Stimulated activated CD4-positive, alpha-beta T cell treated with anti-CD3 and anti-CD28 coated beads, Interleukin-4, amount 100 ng/mL, for 4 hours (primary cell): ENCODE results near the gene RFX8.
"Not testable (repeated sequence)": the region's sequence is repeated elsewhere in the genome, so short reads cannot be mapped to it uniquely, and the experiment has no call there.

Experiments used
- DNase-seq, 2 experiments: peaks; one replicate each; pipeline ENCODE4 v3.0.0-alpha.2; 2020

RFX8 gene

DNA sequence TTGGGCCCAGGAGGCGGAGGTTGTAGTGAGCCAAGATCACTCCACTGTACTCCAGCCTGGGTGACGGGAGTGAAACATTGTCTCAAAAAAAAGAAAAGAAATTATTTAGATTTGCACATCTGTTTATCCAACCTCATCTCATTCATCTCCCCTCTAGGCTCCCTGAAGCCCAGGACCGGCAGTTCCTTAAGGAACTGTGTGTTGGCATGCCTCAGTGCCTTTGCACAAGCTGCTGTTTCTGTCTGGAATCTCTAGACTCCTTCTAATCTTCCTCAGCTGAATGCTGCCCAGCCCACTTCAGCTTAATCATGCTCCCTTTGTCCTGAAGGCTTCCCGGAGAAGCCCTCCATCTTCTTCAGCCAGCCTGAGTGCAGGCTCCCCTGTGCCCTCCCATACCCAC lies 10.9 kb upstream of the RFX8 start:
- no peak for DNase-seq

DNA sequence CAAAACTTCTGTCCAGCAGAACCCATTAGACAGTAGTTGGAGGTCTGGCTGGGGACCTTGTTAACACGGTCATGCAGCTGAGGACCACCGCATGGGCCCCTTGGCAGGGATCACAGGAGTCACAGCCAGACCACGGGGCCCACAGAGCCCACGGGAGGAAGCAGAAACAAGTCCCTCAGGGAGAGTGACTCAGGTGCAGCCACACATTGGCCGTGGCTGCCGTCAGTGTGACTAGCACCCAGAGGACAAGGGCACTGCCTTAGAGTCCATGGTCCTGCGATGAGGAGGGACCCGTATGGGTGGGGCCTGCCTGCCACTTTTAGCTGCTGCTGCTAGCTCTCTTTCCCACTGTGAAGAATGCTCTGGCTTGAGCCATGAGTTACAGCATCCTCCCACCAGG lies 5.9 kb upstream of the RFX8 start:
- no peak for DNase-seq

DNA sequence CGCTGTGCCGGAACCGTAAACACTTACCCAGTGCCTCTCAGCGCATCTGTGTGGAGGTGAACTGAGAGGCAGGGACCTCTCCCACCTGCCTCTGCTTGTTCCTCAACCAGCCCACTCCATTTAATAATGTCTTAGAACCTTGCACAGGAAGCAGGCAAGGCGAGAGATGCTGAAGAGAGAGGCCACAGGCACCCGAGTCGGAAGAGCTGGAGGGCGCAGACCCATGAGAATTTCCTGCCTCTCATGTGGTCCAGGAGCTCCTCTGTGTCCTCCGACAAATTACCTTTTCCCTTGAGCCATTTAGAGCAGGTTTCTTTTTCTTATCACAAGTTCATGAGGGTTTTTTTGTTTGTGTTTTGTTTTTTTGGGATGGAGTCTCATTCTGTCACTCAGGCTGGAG lies 4.9 kb upstream of the RFX8 start:
- DNase-seq, result no peak

DNA sequence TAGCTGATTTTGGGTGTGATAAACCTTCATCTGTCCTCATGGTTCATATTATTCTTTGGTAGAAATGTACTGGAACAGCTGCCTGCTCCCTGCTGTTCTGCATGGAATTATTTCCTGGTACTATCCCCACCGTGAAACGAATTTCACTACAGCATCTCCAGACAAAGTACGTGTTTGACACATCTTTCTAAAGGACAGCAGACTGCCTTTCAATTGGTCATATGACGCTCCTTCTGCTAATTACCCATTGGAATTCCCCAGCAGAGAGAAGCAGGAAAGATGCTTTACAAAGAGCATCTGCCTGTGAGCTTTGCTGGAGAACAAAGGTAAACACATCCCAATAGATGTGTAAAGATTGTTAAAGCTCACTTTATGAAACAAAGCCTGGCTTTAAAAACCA lies 4.4 kb upstream of the RFX8 start:
- DNase-seq, result no peak

DNA sequence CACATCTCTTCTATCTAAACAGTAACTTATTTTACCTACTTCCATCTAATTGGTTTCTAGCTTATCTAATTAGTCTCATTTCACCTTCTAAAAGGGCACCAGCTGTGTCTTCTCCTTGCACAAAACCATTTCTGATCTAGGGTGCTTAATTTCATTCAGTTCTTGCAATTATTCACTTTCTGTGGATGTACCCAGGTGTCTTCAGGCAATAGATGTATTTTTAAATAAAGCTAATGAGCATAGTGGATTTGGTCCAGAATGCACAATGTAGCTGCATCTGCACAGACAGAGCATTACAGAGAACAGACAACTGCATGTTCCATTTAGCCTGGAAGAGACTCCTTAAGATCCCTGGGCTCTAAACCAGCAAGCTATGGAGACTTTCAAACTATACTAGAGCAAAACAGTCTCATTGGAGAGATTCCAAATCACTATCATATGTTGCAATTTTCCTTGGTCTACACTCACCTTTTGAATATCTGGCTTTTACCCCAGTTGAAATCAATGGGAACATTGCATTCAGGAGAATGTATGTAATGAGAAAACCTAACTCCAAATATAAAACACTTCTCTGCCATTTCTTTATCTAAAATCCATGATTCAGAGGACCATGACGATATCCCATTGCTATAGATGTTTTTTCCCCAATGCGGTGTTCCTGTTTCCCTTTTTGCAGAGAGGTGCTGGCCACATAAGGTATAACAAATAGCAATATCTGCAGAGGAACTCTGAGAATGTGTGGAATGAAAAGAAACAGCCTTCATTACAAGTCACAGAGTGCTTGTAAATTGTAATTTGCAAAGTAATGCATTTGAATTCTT lies 3.5 kb upstream of the RFX8 start:
- no peak for DNase-seq

DNA sequence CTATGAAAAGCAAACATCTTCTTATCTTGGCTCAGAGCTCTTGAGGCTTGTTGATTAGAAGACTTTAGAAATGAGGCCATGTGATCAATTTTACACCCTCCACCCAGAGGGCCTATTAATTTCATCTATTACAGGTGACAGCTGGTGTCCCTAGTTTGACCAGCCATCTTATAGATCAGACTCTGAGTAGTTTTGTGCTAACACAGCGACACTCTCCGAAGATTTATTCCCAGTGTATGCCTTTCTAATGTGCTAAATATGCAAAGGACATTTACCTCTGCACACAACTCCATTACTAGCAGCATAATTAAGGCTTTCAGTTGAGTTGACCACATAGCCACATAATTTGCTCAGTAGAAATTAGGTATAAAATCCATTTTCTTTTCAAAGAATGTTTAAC lies 2.6 kb upstream of the RFX8 start:
- DNase-seq, result no peak

DNA sequence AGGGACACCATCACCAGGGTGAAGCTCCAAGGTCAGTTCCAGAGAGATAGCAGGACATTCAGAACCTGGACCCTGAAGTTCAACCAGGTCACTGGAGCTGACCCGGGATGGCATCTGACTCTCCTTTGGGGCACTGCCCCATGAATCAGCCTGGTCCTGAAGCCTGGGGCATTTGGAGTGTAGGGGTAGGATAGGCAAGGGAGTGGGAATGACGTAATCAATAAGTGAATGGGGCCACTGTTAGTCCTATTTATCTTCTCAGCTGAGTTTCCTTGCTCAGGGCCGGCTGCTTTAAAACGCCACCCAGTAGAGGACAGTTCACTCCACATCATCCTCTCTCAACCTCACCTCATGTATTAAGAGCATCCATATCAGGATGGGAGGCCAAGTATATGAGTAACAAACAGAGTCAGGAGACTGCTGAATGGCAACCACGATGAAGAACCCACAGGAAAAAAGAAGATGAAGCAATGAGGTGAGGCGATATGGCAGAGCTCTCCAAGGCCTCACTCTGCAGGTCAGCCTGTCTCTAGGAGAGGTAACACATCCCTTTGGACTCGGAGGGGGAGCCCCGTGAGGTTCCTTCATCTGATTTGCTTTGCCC lies 1.8 kb upstream of the RFX8 start:
- no peak for DNase-seq

DNA sequence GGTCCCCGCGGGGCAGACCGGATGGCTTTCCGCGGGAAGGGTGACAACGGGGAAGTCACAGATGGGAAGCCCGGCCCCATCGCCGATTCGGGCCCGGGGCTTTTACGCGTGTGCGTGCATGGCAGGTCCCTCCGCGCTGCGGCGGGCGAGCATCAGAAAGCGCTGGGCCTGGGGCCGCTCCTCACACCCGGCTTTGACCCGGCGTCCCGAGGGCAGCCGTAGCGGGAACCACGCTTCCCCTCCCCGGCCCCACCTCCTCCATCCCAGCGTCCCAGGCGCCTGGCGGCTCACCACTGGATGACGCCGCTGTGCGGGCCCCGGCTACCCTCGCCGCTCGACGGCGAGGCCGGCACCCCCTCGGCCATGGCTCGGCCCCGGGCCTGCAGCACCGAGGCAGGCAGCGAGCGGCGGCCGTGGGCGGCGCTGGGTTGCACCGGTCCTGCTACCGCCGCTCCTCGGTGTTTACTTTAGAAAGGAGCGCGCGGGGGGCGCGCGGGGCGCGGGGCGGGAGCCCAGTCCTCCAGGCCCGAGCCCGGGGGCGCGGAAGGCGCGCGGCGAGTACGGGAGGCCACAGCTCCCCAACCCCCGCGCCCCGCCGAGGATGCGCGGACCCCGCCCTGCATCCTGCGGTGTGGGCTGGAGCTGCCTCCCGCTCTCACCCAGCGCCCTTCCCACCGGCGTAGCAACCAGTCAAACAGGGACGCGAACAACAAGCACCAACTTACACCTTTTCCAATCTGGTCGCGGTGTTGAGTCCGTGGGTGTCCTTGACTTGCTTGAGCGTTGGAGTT lies 806 bp downstream of the RFX8 start:
- DNase-seq, result peak; percentile 4 to 34

DNA sequence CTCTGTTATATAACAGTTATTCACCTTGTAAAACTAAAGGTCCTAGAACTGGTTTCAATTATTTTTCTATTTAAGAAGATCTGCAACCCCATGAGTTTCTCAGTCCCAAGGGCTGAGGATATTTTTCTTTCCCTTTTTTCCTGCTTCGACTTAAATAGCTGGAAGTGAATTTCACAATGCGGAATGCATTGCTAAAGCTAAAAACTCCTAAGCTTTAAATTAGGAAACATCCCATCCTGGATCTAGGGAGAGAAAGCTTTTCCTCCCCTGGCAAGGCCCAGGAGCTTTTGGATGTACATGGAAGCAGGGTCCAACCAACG lies 1.4 kb downstream of the RFX8 start:
- no peak for DNase-seq

DNA sequence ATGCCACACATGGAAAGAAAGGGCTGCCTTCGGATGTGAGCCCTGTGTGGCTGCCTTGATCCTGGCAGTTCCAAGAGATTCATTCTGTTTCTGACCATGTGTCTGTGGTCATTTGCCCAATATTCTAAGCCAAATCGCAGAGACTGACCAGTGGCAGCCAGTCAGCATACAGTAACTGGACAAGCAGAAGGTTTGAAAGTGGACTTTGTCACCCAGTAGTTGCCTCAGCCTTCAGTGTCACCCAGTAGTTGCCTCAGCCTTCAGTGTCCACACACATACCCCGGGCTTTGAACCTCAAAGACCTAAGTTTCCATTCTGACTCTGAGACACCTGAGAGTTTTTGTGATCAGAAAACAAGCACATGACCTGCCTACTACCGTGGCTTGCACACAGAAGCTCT lies 5.0 kb downstream of the RFX8 start:
- no peak for DNase-seq

DNA sequence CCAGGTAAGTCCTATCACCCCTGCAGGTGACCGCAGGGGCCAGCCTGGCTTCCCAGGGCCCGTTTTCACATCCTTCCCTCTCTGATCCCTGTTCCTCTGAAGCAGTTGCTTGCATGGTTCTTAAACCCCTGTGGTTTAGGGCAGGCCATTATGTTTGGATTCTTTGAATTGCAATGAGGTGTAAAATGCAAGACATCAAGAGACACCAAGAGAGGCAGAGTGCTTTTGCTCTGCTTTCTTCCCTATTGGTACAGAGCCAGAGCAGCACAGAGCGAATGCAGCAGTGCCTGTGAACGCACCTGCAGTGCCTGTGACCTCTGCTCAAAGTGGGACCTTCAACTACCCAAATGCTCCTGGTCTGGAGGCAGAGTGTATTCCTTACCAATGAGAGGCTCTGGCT lies 7.6 kb downstream of the RFX8 start:
- DNase-seq, result no peak

DNA sequence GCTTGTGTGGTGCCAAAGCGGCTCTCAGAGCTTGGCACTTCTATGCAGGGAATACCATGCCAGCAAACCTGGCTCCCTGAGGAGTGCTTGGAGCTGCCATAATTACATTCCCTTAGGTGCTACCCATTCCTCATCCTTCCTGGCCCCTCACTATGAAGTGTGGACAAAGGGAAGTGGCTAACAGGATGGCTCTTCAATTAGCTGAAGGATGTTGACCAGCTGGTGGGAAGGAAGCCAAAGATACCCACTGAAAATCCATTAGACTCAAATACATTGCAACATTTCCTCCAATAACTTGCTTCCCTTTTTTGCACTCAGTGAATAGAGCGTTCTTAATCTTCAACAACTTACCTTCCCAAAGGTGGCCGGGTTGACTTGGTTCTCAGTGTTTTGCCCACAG lies 8.5 kb downstream of the RFX8 start:
- no peak for DNase-seq

DNA sequence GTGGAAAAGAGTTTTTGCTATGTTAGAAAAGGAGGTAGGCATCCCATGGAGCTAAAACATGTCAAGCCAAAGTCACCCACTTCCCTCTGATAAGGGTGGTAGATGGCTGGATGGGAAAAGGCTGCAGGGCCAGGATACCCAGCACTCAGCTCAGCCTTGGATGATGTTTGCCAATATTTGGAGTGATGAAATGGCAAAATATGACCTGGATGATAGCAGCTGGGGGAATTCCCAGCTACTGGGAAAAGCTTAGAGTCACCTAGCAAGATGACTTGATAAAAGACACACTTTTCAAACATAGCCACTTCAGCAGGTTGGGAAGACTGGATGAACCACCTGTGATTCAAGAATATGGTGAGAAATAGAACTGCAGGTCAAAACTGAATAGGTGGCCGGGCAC lies 10.1 kb downstream of the RFX8 start:
- no peak for DNase-seq

DNA sequence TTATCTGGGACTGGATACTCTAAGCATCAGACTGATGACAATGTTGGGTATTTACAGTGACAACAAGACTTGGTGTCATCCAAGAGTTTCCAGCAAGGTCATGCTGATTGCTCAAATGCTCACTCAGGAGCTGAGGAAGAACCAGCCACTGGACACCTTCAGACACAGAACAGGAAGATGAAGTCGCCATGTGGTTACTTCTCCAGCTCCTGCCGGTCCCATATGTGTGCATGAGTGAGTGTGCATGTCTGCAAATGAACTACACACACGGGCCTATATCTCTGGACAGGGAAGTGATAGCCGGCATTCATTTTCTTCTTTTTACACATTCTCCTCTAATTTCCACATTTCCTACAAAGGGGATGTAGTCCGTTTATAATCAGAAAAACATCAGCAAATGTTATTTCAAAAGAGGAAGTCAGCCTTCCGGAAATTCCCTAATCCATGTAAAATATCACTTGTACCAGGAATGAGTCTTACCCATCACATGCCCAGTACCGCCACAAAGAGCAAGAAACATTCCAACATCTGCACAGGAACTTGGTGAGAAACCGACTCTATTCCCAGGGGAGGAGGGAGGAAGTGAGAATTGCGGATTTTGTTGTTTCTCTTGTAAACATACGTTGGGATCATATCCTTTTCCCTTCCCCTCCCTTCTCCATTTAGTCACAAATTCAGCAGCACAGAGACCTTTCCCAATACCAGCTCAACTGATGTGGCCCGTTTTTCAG lies 10.8 kb downstream of the RFX8 start:
- no peak for DNase-seq

DNA sequence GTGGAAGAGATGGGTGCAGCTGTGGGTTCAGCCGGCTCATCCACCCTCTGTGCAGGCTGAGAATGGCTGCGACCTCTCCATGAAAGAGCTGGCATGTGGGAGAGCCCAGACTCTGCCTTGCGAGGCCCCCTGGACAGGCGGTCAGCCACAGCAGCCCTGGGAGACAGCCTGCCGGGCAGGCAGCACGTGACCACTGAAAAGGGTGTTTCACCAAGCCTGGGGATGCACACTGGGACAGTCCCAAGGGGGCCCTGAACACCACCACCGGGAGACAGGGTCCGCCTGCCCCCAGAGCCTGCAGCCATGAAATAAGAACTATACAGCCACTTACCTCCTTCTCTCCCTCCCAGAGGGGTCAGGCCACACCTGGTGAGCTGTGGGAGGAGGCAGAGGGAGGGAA lies 11.5 kb downstream of the RFX8 start:
- DNase-seq, result no peak

DNA sequence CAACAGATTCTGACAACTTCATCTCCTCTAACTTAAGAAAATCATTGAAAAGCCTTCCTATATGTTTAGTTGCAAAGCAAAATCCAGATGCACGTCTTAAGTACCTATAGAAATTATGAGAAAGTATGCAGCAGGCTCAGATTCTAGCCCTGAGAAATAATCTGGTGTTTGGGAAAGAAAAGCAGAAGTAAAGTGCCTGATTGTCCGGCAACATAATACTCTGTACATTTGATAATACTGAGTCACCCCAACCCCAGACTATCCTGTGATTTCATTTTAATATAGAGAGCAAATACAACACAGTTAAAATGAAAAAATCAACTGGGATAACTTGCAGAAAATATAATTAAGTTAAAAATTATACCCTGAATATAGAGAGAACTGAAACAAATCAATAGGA lies 13.5 kb downstream of the RFX8 start:
- DNase-seq, result no peak

DNA sequence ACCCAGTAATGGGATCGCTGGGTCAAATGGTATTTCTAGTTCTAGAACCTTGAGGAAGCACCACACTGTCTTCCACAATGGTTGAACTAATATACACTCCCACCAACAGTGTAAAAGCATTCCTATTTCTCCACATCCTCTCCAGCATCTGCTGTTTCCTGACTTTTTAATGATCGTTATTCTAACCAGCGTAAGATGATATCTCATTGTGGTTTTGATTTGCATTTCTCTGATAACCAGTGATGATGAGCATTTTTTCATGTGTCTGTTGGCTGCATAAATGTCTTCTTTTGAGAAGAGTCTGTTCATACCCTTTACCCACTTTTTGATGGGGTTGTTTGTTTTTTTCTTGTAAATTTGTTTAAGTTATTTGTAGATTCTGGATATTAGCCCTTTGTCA lies 20.5 kb downstream of the RFX8 start:
- not testable (repeated sequence) for DNase-seq

DNA sequence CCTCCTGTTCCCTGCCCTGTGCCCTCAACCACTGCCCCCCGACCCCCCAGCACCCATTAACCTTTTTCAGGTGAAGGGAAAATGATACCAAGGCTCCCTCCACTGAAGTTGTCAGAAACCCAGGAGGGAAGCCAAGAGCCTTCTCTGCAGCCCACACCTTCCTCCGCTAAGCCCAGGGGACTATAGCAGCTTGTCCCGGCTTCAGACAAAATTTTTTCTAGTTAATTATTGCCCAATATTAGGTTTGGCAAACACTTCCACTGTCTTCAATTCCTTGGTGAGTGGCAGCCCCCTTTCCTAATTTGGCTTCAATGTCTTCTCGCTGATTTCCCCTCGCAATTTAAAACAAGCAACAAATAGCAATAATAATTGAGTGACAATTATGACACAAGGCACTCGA lies 23.9 kb downstream of the RFX8 start:
- DNase-seq, result no peak

DNA sequence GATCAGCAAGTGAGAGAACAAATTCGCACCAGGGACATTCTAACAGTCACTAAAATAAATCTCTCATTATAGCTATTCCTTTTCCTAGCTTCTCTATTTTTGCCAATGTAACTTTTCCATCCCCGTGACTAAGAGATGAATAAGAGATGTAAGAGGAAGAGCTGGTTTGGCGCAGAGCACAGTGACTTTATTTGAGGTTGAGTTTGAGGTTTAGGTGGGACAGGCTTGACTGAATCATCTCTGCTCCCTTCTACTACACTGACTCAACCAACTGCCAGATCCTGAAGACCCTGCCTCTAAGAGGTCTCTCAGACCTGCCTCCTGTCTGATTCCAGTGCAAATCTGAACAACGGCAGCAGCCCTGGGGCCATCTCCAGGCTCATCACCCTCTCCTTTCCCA lies 28.0 kb downstream of the RFX8 start:
- DNase-seq, result no peak

DNA sequence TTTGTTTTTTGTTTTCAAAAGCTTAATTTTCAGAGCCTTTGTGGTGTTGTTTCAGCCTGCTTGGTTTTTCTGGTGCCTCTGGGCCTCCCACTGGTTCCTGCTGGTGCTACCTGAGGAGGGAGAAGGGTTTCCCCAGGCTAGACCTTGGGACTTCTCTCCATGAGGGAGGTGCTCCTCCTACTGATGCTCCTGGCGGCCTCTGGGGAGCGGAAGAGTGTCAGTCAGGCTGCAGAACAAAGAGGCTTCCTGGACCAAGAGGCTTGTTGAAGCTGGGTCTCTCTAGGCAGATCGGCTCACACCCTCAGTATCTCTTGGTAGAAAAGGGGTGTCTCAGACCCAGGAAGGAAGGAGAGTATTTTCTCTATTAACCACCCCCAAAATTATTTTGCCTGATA lies 32.2 kb downstream of the RFX8 start:
- no peak for DNase-seq

DNA sequence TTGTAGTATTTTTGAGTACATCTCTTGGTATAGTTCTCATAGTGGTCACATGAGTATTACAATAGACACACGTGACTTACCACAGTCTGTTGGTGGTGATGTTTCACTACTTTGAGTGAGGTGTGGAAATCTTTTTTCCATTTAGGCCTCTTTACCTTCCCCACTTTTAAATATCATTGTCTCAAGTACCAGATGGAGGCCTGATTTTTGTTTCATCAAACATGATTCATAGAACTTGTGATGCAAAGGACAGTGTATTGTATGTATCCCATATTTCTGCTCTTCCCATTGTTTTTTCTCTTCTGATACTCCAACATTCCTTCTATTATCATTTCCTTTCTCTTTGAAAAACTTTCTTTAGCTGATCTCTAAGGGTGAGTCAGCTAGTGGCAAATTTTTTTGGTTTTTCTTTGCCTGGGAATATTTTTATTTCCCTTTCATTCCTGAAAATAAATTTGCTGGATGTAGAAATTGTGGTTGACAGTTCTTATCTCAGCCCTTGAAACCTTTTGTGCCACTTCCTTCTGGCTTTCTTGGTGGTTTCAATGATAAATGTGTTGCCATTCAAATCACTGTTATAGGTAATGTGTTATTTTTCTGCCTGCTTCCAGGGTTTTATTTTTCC lies 32.8 kb downstream of the RFX8 start:
- DNase-seq, result no peak

DNA sequence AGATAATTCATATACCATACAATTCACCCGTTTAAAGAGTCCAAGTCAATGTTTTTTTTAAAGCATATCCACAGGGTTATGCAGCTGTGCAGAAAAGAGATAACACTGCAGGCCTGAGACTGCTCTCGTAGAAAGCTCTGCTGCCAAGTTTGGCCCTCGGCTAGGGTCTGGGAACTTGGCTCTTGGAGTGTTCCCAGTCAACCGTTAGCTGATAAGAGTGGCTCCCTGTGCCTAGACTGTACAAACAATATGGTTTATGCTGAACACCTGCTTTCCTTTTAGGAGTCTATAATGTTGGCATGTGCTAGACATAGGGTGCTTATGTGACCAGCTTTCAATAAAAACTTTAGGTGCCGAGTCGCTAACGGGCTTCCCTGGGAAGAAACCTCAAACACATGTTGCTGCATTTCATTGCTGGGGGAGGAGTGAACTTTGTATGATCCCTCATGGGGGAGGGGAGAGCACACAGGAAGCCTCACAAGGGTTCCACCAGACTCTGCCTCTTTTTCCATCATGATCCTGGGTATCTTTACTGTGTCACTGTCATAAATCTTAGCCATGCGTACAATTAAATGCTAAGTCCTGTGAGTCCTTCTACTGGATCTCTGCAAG lies 34.7 kb downstream of the RFX8 start:
- DNase-seq, result no peak

DNA sequence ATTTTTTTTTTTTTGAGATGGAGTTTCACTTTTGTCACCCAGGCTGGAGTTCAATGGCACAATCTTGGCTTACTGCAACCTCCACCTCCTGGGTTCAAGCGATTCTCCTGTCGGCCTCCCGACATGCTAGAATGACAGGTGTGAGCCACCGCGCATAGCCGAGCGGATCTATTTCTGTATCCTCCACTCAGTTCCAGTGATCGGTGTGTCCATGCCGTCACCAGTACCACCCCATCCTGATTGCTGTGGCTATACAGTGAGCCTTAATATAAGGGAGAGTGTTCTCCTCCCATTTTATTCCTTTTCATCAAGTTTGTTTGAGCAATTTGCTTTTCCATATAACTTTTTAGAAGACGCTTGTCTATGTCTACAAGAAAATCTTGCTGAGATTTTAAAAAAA lies 35.2 kb downstream of the RFX8 start:
- DNase-seq, result no peak
